ENCODE measurements around the gene ALPK3.

The ALPK3 gene

DNA sequence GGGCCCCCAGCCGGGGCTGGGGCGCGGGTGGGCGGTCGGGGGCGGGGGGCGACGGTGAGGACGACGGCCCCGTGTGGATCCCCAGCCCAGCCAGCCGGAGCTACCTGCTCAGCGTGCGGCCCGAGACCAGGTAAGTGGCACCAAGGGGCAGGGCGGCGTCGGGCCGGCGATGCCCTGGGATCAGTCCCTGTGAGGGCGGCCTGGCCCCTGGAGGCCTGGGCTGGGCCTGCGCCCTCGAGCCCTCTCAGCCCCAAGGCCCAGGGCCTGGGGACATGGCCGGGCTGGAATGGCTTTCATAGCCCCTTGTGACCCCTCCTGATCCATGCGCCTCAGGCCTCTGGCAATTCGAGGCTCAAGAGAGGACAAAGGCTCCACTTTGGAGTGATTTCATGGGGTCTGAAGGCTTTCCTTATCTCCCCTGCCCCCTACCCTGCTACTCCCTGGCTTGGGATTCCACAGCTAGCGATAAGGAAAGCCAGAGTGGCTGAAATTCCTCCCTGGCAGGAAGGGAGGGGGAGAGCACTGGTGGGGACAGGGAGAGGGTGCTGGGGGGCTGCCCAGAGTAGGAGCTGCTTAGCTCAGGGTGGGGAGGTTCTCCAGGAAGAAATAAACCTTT is 418 bp downstream of the ALPK3 start:
- Histone ChIP-seq H3K4me1 (ENCODE audit: control insufficient read depth, insufficient read depth, low read length) (peaks cover 24% of the 10 kb centered on the region), H3K4me3 (ENCODE audit: low read length) (no peak overlapping the region), H3K36me3 (ENCODE audit: control insufficient read depth, insufficient read depth, low read length) (no peaks in the 10 kb centered on the region)

DNA sequence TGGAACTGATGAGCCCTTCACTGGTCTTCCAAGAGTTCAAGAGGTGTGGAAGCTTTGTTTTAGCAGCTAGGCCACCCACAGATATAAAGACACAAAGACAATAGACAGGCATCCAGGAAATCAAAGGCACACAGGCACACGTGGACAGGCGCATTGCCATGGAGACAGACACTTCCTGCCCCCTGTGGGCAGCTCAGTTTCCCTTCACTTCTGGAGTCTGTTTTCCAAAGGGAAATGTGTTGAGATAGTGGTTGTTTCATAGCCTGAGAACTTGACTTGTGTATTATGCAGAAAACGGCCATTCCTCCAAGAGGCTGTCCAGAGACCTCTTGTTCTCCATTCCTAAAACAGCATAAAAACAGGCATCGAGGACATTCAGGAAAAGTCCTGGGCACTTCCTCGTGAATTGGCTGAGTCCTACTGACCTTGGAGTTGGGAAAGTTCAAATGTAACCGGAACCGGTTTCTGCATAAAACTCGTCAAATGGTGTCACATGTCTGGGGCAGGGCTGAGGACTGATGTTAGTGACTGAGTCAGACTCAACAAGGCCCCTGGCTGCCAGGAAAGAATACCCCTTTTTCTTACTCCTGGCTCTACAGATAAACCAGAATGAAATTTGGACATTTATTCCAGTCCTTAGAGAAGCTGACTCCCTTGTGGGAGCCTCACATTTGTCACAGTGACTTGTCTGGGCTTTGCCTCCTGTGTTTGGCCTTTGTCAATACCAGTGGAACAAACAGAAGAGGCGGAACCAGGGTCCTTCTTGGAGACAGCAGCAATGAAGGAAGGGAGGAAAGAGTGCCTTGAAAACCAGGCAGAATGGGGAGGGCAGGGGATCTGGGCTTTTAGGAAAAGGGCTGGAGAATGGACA is 1.3 kb downstream of the ALPK3 start:
- Histone ChIP-seq H3K4me3 (ENCODE audit: low read length) (no peak overlapping the region), H3K27me3 (ENCODE audit: control insufficient read depth, insufficient read depth, low read length) (peaks cover 5% of the 10 kb centered on the region), H3K36me3 (ENCODE audit: control insufficient read depth, insufficient read depth, low read length) (no peaks in the 10 kb centered on the region), H3K9me3 (ENCODE audit: control insufficient read depth, low read length) (no peaks in the 10 kb centered on the region), H3K4me1 (ENCODE audit: control insufficient read depth, insufficient read depth, low read length) (peaks cover 24% of the 10 kb centered on the region), H3K9ac (ENCODE audit: low read length) (no peak overlapping the region)

More for the DNA sequence above, 418 bp downstream of the ALPK3 start:
- H3K27me3 ChIP-seq (ENCODE audit: control insufficient read depth, insufficient read depth, low read length) = peaks cover 5% of the 10 kb centered on the region
- peak overlapping the region; percentile 51 for H3K9ac ChIP-seq (ENCODE audit: low read length)
- no peaks in the 10 kb centered on the region for H3K9me3 ChIP-seq (ENCODE audit: control insufficient read depth, low read length)

DNA sequence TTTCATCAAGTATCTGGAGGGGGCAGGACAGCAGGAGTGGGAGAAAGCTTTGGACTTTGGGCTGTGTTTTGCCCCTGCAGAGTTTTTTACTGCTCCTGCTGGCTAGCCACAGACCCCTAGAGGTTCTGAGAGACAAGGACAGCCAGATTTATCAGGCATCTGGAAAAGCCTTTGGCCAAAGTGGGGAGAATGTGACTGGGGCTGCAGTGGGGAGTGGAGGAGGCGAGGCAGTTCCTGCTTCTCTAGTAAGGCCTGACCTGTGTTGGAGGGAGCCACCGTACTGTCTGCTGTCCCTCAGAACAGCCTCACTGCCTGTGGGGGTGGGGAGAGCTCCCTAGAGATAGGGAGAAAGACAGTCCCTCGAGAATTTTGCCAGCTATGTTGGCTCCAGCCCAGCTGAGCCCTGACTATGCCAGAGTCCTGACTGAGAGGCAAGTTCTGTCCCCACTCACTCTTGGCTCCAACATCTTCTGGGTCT is 2.2 kb downstream of the ALPK3 start:
- Histone ChIP-seq H3K4me3 (ENCODE audit: low read length) (no peak overlapping the region), H3K27me3 (ENCODE audit: control insufficient read depth, insufficient read depth, low read length) (peaks cover 5% of the 10 kb centered on the region), H3K36me3 (ENCODE audit: control insufficient read depth, insufficient read depth, low read length) (no peaks in the 10 kb centered on the region), H3K9me3 (ENCODE audit: control insufficient read depth, low read length) (no peaks in the 10 kb centered on the region), H3K9ac (ENCODE audit: low read length) (no peak overlapping the region), H3K4me1 (ENCODE audit: control insufficient read depth, insufficient read depth, low read length) (peaks cover 24% of the 10 kb centered on the region)

DNA sequence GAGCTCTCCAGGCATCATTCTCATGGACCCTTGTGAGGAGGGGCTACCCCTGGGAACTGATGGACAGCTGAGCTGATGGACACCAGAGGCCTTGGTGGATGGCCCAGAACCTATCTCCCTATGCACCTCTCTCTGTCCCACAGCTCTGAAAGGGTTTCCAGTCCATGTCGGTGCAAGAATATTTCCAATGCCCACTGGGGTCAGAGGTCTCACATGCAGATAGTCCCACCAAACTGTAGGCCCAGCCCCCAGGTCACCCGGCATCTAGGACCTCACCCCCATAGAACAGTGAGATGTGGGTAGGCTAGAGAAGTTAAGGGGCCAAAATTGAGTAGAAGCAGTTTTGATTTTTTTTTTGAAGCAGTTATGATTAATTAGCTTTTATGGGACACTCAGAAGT is 2.6 kb downstream of the ALPK3 start:
- Histone ChIP-seq H3K9ac (ENCODE audit: low read length) (no peak overlapping the region), H3K9me3 (ENCODE audit: control insufficient read depth, low read length) (no peaks in the 10 kb centered on the region), H3K4me1 (ENCODE audit: control insufficient read depth, insufficient read depth, low read length) (peaks cover 24% of the 10 kb centered on the region), H3K36me3 (ENCODE audit: control insufficient read depth, insufficient read depth, low read length) (no peaks in the 10 kb centered on the region), H3K27me3 (ENCODE audit: control insufficient read depth, insufficient read depth, low read length) (peaks cover 5% of the 10 kb centered on the region), H3K4me3 (ENCODE audit: low read length) (no peak overlapping the region)

DNA sequence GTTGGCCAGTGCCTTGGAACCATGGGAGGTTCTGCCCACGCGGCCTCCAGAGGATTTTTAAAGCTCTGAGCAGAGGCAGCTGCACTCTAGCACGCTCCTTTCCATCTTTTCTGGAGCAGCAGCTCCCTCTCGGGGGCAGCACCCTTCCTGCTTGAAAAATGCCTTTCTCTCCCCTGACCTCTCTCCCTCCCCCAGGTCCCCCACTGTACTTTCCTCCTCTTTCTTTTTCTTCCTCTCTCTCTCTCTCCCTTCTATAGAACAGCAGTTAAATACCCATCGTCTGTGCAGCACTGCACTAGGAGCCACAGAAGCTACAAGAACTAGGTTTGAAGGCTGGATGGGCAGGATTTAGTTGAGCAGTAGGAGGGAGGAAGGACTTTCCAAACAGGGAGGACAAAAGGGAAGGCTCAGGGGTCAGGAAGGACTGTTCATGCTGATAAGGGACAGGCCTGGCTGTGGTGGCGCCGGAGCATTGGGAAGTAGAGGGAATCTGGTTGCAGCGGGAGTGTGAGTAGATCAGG is 4.4 kb downstream of the ALPK3 start:
- peaks cover 26% of the 10 kb centered on the region for H3K4me1 ChIP-seq (ENCODE audit: control insufficient read depth, insufficient read depth, low read length)
- H3K4me3 ChIP-seq (ENCODE audit: low read length) = no peak overlapping the region
- H3K9me3 ChIP-seq (ENCODE audit: control insufficient read depth, low read length) = no peaks in the 10 kb centered on the region
- no peak overlapping the region for H3K9ac ChIP-seq (ENCODE audit: low read length)
- no peaks in the 10 kb centered on the region for H3K36me3 ChIP-seq (ENCODE audit: control insufficient read depth, insufficient read depth, low read length)
- H3K27me3 ChIP-seq (ENCODE audit: control insufficient read depth, insufficient read depth, low read length) = peaks cover 5% of the 10 kb centered on the region

DNA sequence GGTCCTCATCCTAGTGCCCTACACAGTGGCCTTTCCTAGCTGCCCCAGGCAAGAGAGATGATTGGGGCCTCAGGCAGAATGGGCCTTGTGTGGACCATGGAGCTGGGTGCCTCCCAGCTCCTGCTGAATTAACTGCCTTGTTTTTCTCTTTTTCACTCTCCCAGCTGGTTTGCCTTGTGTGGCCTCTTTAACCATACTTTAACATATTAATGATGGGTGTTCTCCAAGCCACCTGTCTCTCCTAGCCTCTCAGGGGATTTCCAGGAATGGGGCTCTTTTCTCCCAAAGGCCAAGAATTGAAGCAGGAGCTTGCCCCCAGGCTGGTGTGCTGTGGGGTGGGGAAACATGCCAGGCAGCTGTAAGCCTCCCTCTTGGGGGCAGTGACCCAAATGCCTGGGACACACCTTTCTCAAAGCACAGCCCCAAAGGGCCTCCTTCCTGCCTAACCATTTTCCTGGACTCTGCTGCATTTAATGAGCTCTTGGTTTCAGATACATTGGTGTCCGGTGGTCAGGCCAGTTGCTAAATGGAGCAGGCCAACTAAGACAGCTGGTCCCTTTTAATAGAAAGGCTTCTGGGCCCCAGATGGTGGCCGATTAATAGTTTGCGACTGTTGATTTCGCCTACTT is 5.6 kb downstream of the ALPK3 start:
- Histone ChIP-seq H3K36me3 (ENCODE audit: control insufficient read depth, insufficient read depth, low read length) (no peaks in the 10 kb centered on the region), H3K4me3 (ENCODE audit: low read length) (no peak overlapping the region), H3K4me1 (ENCODE audit: control insufficient read depth, insufficient read depth, low read length) (peaks cover 20% of the 10 kb centered on the region), H3K9me3 (ENCODE audit: control insufficient read depth, low read length) (no peaks in the 10 kb centered on the region), H3K27me3 (ENCODE audit: control insufficient read depth, insufficient read depth, low read length) (no peaks in the 10 kb centered on the region), H3K9ac (ENCODE audit: low read length) (no peak overlapping the region)

DNA sequence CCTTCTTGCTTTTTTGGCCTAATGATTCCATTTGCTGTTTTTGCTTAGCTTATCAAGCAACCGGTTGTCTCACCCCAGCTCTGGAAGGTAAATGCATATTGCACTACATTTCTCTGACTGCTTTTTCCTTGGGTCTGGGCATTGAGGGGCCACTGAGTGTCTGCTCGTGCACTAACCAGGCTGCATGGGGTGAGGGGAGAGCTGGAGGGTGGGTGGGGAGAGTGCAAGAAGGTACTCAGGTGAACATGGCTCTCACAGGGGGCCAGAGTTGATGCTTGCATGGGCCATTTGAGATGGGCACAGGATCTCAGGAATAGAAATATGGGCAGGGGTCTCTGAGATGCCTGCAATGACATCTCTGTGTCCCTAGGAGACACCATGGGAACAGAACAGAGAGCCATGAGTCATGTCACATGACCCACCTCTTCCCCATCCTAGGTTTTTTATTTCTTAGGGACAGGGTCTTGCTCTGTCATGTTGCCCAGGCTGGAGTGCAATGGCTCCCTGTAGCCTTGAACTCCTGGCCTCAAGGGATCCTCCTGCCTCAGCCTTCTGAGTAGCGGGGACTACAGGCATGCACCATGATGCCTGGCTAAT is 6.2 kb downstream of the ALPK3 start:
- Histone ChIP-seq H3K36me3 (ENCODE audit: control insufficient read depth, insufficient read depth, low read length) (no peaks in the 10 kb centered on the region), H3K27me3 (ENCODE audit: control insufficient read depth, insufficient read depth, low read length) (no peaks in the 10 kb centered on the region), H3K4me3 (ENCODE audit: low read length) (no peak overlapping the region), H3K9ac (ENCODE audit: low read length) (no peak overlapping the region), H3K4me1 (ENCODE audit: control insufficient read depth, insufficient read depth, low read length) (peaks cover 14% of the 10 kb centered on the region), H3K9me3 (ENCODE audit: control insufficient read depth, low read length) (no peaks in the 10 kb centered on the region)

DNA sequence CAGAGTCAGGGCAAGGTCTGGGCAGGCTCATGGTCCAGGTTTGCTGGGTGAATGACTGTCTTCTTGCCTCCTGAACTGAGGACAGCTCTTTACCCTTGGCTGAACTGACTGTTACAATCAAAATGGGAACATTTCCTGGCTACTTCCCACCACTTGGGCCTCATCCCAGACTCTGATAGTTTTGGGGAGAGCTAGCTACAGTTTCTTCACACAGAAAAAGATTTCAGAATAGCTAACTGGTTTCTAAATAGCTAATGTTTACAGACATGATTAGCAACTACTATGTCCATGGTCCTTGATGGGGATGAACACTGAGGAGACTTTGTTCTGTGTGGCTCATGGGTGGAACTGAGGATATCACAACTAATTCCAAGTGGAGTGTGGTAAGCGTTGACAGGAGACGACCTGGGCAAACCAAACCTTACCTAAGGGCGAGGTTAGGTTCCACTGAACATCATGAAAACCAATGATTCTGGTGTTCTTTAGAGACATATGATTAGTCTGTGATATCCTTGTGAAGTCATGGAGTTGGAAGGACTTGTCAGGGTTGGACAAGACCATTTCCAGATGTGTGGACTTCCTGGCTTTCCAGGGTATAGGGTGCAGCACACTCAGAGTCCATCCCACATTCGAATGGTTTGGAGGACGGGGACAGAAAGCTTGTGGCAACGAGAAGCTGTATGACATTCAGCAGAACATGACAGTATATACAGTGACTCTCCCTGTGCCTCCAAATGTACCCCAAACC is 7.3 kb downstream of the ALPK3 start:
- Histone ChIP-seq H3K27me3 (ENCODE audit: control insufficient read depth, insufficient read depth, low read length) (no peaks in the 10 kb centered on the region), H3K4me1 (ENCODE audit: control insufficient read depth, insufficient read depth, low read length) (peaks cover 5% of the 10 kb centered on the region), H3K9me3 (ENCODE audit: control insufficient read depth, low read length) (no peaks in the 10 kb centered on the region), H3K36me3 (ENCODE audit: control insufficient read depth, insufficient read depth, low read length) (no peaks in the 10 kb centered on the region), H3K9ac (ENCODE audit: low read length) (no peak overlapping the region), H3K4me3 (ENCODE audit: low read length) (no peak overlapping the region)

DNA sequence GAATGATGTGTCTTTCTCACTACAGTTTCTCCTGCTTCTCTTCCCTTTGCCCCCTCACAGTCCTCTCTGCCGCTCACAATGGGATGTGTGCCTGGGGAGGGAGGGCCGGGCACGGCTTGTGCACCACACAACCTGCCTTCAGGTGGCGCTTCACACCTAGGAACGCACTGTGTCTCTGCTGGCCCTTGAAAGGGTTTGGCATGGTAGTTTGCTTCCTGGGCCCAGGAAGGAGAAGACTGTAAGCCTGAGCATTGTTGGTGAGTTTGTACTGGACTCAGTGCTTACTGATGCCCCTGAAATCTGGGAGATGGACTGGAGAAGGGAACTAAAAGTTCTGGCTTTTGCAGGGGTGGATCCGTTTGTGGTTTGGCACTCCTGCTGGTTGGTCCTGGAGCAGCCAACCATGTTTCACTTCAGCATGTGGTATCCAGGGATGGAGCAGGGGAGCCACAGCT is 9.2 kb downstream of the ALPK3 start:
- H3K9ac ChIP-seq (ENCODE audit: low read length) = no peak overlapping the region
- no peaks in the 10 kb centered on the region for H3K27me3 ChIP-seq (ENCODE audit: control insufficient read depth, insufficient read depth, low read length)
- H3K36me3 ChIP-seq (ENCODE audit: control insufficient read depth, insufficient read depth, low read length) = no peaks in the 10 kb centered on the region
- no peak overlapping the region for H3K4me3 ChIP-seq (ENCODE audit: low read length)
- no peaks in the 10 kb centered on the region for H3K9me3 ChIP-seq (ENCODE audit: control insufficient read depth, low read length)
- peaks cover 5% of the 10 kb centered on the region for H3K4me1 ChIP-seq (ENCODE audit: control insufficient read depth, insufficient read depth, low read length)

DNA sequence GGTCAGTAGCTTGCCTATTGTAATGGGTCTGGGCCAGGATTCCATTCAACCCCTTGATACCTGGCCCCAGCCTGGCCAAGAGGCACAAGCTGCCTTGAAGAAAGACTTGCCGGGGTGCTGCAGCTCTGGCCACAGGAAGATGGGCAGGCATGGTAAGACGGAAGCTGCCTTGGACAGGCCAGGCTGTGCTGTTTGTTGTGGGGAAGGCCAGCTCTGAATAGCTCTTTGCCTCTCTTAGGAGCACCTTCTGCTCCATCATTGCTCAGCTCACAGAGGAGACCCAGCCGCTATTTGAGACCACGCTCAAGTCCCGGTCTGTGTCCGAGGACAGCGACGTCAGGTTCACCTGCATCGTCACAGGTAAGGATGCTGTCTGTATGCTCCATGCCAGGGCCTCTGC is 10.1 kb downstream of the ALPK3 start:
- no peak overlapping the region for H3K4me3 ChIP-seq (ENCODE audit: low read length)
- no peaks in the 10 kb centered on the region for H3K9me3 ChIP-seq (ENCODE audit: control insufficient read depth, low read length)
- no peak overlapping the region for H3K9ac ChIP-seq (ENCODE audit: low read length)
- no peaks in the 10 kb centered on the region for H3K27me3 ChIP-seq (ENCODE audit: control insufficient read depth, insufficient read depth, low read length)
- no peaks in the 10 kb centered on the region for H3K36me3 ChIP-seq (ENCODE audit: control insufficient read depth, insufficient read depth, low read length)
- H3K4me1 ChIP-seq (ENCODE audit: control insufficient read depth, insufficient read depth, low read length) = peaks cover 5% of the 10 kb centered on the region

All from mucosa of stomach (tissue), 1 donor.